H1 (cell line): ENCODE data around the gene MTAP. TPM values are rescaled to one million over a fixed set of nuclear protein-coding genes. Genes with fewer than 3 reads are reported as not detected.

ENCODE experiments used
- CTCF ChIA-PET: fragments of 300-600 bp; sonication (Branson Sonifier 250); formaldehyde crosslinking; loops from one replicate; lab custom pipeline; 2021; ENCODE audit not compliant: partially characterized antibody; lab: Charles Lee
- POLR2A ChIA-PET: fragments of 300-600 bp; sonication (Branson Sonifier 250); formaldehyde crosslinking; loops from one replicate; lab custom pipeline; 2021; ENCODE audit warnings: inconsistent platforms; ENCODE audit not compliant: partially characterized antibody; lab: Charles Lee
- DNase-seq, 2 experiments: peaks; one replicate each; pipeline versions ENCODE4 v3.0.0 to v3.0.0-alpha.2; 2010 to 2022; ENCODE audit warnings: low spot score in 2 of 2, low read depth in 1 of 2, mixed read lengths in 1 of 2
- FAIRE-seq: peaks from 2 replicates; lab custom pipeline; 2011; peaks lifted over from hg19 to GRCh38; lab: Jason Lieb, UNC
- H2AFZ ChIP-seq: 2 replicates; pipeline ENCODE4 v1.8.1; 2012; ENCODE audit warnings: low read length, inconsistent platforms
- H2AK5ac ChIP-seq: 2 replicates; pipeline ENCODE4 v1.6.1; 2013; ENCODE audit warnings: low read depth, low read length
- H2BK120ac ChIP-seq: replicated peaks from 2 replicates; pipeline ENCODE3; 2013; ENCODE audit warnings: low read depth, low read length, inconsistent platforms
- H2BK12ac ChIP-seq: 2 replicates; pipeline ENCODE4 v1.6.1; 2013; ENCODE audit warnings: low read depth, low read length
- H2BK15ac ChIP-seq: 2 replicates; pipeline ENCODE4 v1.6.1; 2013; ENCODE audit warnings: low read length
- H2BK20ac ChIP-seq: 2 replicates; pipeline ENCODE4 v1.6.1; 2013; ENCODE audit warnings: low read length
- H2BK5ac ChIP-seq: 2 replicates; pipeline ENCODE4 v1.6.1; 2013; ENCODE audit warnings: low read depth, low read length
- H3K14ac ChIP-seq: 2 replicates; pipeline ENCODE4 v1.6.1; 2013; ENCODE audit warnings: inconsistent platforms; ENCODE audit not compliant: insufficient read length
- H3K18ac ChIP-seq: 2 replicates; pipeline ENCODE4 v1.6.1; 2013; ENCODE audit warnings: low read length; ENCODE audit errors: extremely low read depth
- H3K23ac ChIP-seq: 2 replicates; pipeline ENCODE4 v1.6.1; 2013; ENCODE audit warnings: inconsistent platforms; ENCODE audit not compliant: insufficient read length
- H3K23me2 ChIP-seq: 2 replicates; pipeline ENCODE4 v1.6.1; 2013; ENCODE audit warnings: low read depth, low read length
- H3K27ac ChIP-seq: 2 replicates; pipeline ENCODE4 v1.6.1; 2011; ENCODE audit warnings: low read depth, low read length, inconsistent platforms
- H3K27me3 ChIP-seq, 4 experiments: replicated peaks in 1 of 4; 1 replicate in 1 of 4; 2 replicates in 3 of 4; pipeline versions ENCODE4 v1.6.1 to v1.8.1; 2011 to 2013; ENCODE audit warnings: low read length in 3 of 4, mild to moderate bottlenecking in 3 of 4, inconsistent platforms in 2 of 4, mixed read lengths in 2 of 4, moderate library complexity in 1 of 4; ENCODE audit not compliant: control insufficient read depth in 3 of 4, insufficient read depth in 3 of 4; ENCODE audit errors: extremely low read depth in 1 of 4
- H3K36me3 ChIP-seq, 4 experiments: 2 replicates each; pipeline versions ENCODE4 v1.6.1 to v1.8.1; 2011 to 2013; ENCODE audit warnings: mild to moderate bottlenecking in 4 of 4, low read length in 3 of 4, moderate library complexity in 2 of 4, control low read depth in 1 of 4, inconsistent platforms in 1 of 4; ENCODE audit not compliant: insufficient read depth in 4 of 4, control insufficient read depth in 2 of 4
- H3K4ac ChIP-seq: replicated peaks from 2 replicates; pipeline ENCODE3; 2013; ENCODE audit warnings: low read length, low read depth, mixed read lengths, inconsistent platforms; ENCODE audit not compliant: insufficient read length
- H3K4me1 ChIP-seq, 4 experiments: replicated peaks in 1 of 4; 1 replicate in 1 of 4; 2 replicates in 3 of 4; pipeline versions ENCODE4 v1.6.1 to v1.8.1; 2011 to 2013; ENCODE audit warnings: low read length in 3 of 4, inconsistent platforms in 2 of 4, mixed read lengths in 1 of 4; ENCODE audit not compliant: insufficient read depth in 4 of 4, control insufficient read depth in 3 of 4
- H3K4me2 ChIP-seq, 2 experiments: 2 replicates each; pipeline versions ENCODE4 v1.6.1 to v1.8.1; 2011 to 2013; ENCODE audit warnings: low read depth in 2 of 2, low read length in 2 of 2, control low read depth in 1 of 2, inconsistent platforms in 1 of 2, mild to moderate bottlenecking in 1 of 2; ENCODE audit not compliant: insufficient read depth in 1 of 2
- H3K4me3 ChIP-seq, 4 experiments: fragments of 200-600, 300-600 bp in 1 of 4; sonication (generic), shearing (Covaris generic), sonication (Bioruptor Twin) in 1 of 4; 2 replicates each; pipeline versions ENCODE4 v1.5.1 to v1.8.1; 2011 to 2016; ENCODE audit warnings: low read length in 4 of 4, low read depth in 3 of 4, control low read depth in 2 of 4, inconsistent platforms in 2 of 4, mild to moderate bottlenecking in 2 of 4, mixed read lengths in 1 of 4, moderate library complexity in 1 of 4; ENCODE audit not compliant: insufficient read depth in 2 of 4; ENCODE audit errors: extremely low read depth in 1 of 4
- H3K56ac ChIP-seq: replicated peaks from 2 replicates; pipeline ENCODE3; 2013; ENCODE audit warnings: low read depth, mild to moderate bottlenecking, mixed read lengths, low read length, inconsistent platforms; ENCODE audit not compliant: insufficient read length
- H3K79me1 ChIP-seq: 2 replicates; pipeline ENCODE4 v1.6.1; 2013; ENCODE audit warnings: low read depth, low read length, control low read depth
- H3K79me2 ChIP-seq, 2 experiments: 2 replicates each; pipeline versions ENCODE4 v1.6.1 to v1.8.1; 2012 to 2013; ENCODE audit warnings: low read length in 2 of 2, mild to moderate bottlenecking in 2 of 2, inconsistent platforms in 1 of 2; ENCODE audit not compliant: insufficient read depth in 2 of 2, control insufficient read depth in 1 of 2
- H3K9ac ChIP-seq, 4 experiments: replicated peaks in 1 of 4; 1 replicate in 1 of 4; 2 replicates in 3 of 4; pipeline versions ENCODE4 v1.6.1 to v1.8.1; 2011 to 2013; ENCODE audit warnings: low read depth in 3 of 4, low read length in 3 of 4, control low read depth in 2 of 4, mild to moderate bottlenecking in 2 of 4, moderate library complexity in 2 of 4, inconsistent platforms in 1 of 4; ENCODE audit errors: extremely low read depth in 1 of 4
- H3K9me3 ChIP-seq, 2 experiments: 2 replicates each; pipeline versions ENCODE4 v1.6.1 to v1.8.1; 2012 to 2013; ENCODE audit warnings: mild to moderate bottlenecking in 2 of 2, moderate library complexity in 2 of 2, control low read depth in 1 of 2, inconsistent platforms in 1 of 2, low read depth in 1 of 2, low read length in 1 of 2, mixed read lengths in 1 of 2; ENCODE audit not compliant: insufficient read depth in 2 of 2
- H4K20me1 ChIP-seq, 2 experiments: replicated peaks in 1 of 2; 2 replicates each; pipeline versions ENCODE3 to v1.8.1; 2011 to 2013; ENCODE audit warnings: inconsistent platforms in 2 of 2, low read length in 2 of 2, mild to moderate bottlenecking in 1 of 2; ENCODE audit not compliant: insufficient read depth in 2 of 2, control insufficient read depth in 1 of 2
- H4K5ac ChIP-seq: 2 replicates; pipeline ENCODE4 v1.6.1; 2013; ENCODE audit warnings: low read length, low read depth, mixed read lengths, inconsistent platforms; ENCODE audit not compliant: insufficient read length
- H4K8ac ChIP-seq: 2 replicates; pipeline ENCODE4 v1.8.0; 2013; ENCODE audit warnings: mild to moderate bottlenecking, moderate library complexity, low read length, inconsistent platforms; ENCODE audit not compliant: insufficient read depth; ENCODE audit errors: extremely low read depth
- H4K91ac ChIP-seq: replicated peaks from 2 replicates; pipeline ENCODE3; 2013; ENCODE audit warnings: low read length, mixed read lengths, inconsistent platforms; ENCODE audit not compliant: insufficient read length
- CTCF ChIP-seq, 3 experiments: IDR thresholded peaks; 1 replicate in 2 of 3; 2 replicates in 1 of 3; pipeline versions ENCODE4 v1.5.1 to v1.6.1; 2011; ENCODE audit warnings: low read length in 3 of 3, mild to moderate bottlenecking in 3 of 3, inconsistent platforms in 2 of 3, low read depth in 1 of 3, moderate library complexity in 1 of 3; ENCODE audit not compliant: insufficient read depth in 1 of 3; ENCODE audit errors: control extremely low read depth in 1 of 3
- MAFK ChIP-seq: IDR thresholded peaks from 2 replicates; pipeline ENCODE4 v1.6.1; 2012; ENCODE audit warnings: low read depth, mild to moderate bottlenecking, improper control_type of control experiment, low read length
- POLR2A ChIP-seq, 2 experiments: IDR thresholded peaks; 1 replicate in 1 of 2; 2 replicates in 1 of 2; pipeline ENCODE4 v1.6.1; 2011; ENCODE audit warnings: low read depth in 2 of 2, low read length in 2 of 2, mild to moderate bottlenecking in 2 of 2; ENCODE audit errors: control extremely low read depth in 1 of 2
- POLR2AphosphoS5 ChIP-seq: IDR thresholded peaks from 2 replicates; pipeline ENCODE4 v1.6.1; 2011; ENCODE audit warnings: low read depth, low read length
- RAD21 ChIP-seq, 2 experiments: IDR thresholded peaks in 1 of 2; conservative IDR thresholded peaks in 1 of 2; 2 replicates each; pipeline ENCODE4 v1.6.1; 2011; ENCODE audit warnings: low read depth in 2 of 2, low read length in 2 of 2, improper control_type of control experiment in 1 of 2, inconsistent platforms in 1 of 2, mild to moderate bottlenecking in 1 of 2, moderate library complexity in 1 of 2
- WGBS, 2 experiments: shearing (Covaris generic) in 1 of 2; methylation state at CpG; one replicate each; pipeline versions ENCODE4 v1.1.6 to v1.1.7; 2013 to 2015; ENCODE audit warnings: low lambda C conversion rate in 2 of 2, mixed read lengths in 2 of 2, inconsistent platforms in 1 of 2, low coverage in 1 of 2, missing lambda C conversion rate in 1 of 2; ENCODE audit not compliant: insufficient replicate concordance in 2 of 2, insufficient coverage in 1 of 2, insufficient read length in 1 of 2; ENCODE audit errors: extremely low coverage in 1 of 2, missing lambda C conversion rate in 1 of 2; 5-methylcytosine and 5-hydroxymethylcytosine counted together
- polyA plus RNA-seq, 7 experiments: library from polyadenylated mRNA; depleted of rRNA in 3 of 7; stranded (reverse) in 5 of 7; unstranded in 2 of 7; fragments of >200 nt in 5 of 7; fragments of 200-250 nt in 2 of 7; gene quantifications; 1 replicate in 5 of 7; 2 replicates in 1 of 7; 4 replicates in 1 of 7; pipeline versions ENCODE4 v1.2.1 to v1.2.3, GENCODE V29; 2011 to 2013; ENCODE audit warnings: missing spikeins in 2 of 7, mixed read lengths in 2 of 7
- total RNA-seq: library from RNA; stranded (reverse); fragmentation: NEBNext Ultra II Directional; extraction: Animal tissue kit (Norgen Biotek cat#: 25700); gene quantifications from 2 replicates; pipeline ENCODE4 v1.2.1, GENCODE V29; 2021
- TF ChIP-seq, protein P1 (sequence below): IDR thresholded peaks from 2 replicates; pipeline ENCODE4 v1.6.1; 2011; ENCODE audit warnings: low read length, improper control_type of control experiment

MTAP gene
- total and polyA plus RNA-seq, 2 of the 8 experiments (the other 6 are each of a cell fraction or from before 2014, with no cell fraction given) = 16.4 to 100 TPM

DNA sequence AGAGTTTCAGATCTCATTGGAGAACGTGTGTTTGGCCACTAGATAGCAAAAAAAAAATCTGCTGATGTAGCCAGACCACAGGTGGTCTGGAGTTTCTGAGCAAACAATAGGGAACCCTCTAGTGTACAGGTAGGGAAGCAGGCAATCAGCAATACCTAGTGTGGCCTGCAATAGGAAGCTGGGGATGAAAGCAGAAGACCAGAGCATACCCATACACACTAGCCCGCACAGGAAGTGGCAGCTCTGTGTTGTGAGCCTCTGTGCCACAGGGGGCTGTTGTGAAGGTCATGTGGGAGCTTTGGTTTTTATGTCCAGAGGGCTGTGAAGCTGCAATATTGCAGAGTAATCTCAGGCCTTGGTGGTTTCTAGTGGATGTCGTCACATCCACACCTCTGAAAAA, 81.2 kb downstream of the MTAP start:
- no peak overlapping the region for H2BK15ac ChIP-seq
- no peaks in the 10 kb centered on the region; a peak in 1 of 4 replicates for H3K9me3 ChIP-seq
- H3K79me1 ChIP-seq = no peaks in the 10 kb centered on the region; the same call in 1 of the 2 replicates
- TF ChIP-seq CTCF (IDR thresholded peaks at IDR 0.05; ENCODE audit: control extremely low read depth in 1 of 3, insufficient read depth in 1 of 3, low read depth in 1 of 3, low read length in 3 of 3) (peak in 2 of 3 experiments; percentile 19 to 38; a peak in 3 of 4 replicates), RAD21 (IDR thresholded peaks at IDR 0.05 in 1 of 2, conservative IDR thresholded peaks at IDR 0.05 in 1 of 2; ENCODE audit: low read depth in 2 of 2, low read length in 2 of 2) (peak in 1 of 2 experiments; percentile 26; a peak in 2 of 4 replicates), MAFK (peak; percentile 64), POLR2A (IDR thresholded peaks at IDR 0.05; ENCODE audit: control extremely low read depth in 1 of 2, low read depth in 2 of 2, low read length in 2 of 2) (no peak), POLR2AphosphoS5 (peak; percentile 35; the same call in 1 of the 2 replicates)
- TF ChIP-seq, protein P1, sequence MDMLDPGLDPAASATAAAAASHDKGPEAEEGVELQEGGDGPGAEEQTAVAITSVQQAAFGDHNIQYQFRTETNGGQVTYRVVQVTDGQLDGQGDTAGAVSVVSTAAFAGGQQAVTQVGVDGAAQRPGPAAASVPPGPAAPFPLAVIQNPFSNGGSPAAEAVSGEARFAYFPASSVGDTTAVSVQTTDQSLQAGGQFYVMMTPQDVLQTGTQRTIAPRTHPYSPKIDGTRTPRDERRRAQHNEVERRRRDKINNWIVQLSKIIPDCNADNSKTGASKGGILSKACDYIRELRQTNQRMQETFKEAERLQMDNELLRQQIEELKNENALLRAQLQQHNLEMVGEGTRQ = no peak
- no peak overlapping the region for H3K18ac ChIP-seq
- H3K14ac ChIP-seq = no peak overlapping the region
- no peak overlapping the region for H2BK20ac ChIP-seq
- H3K4ac ChIP-seq = no peak overlapping the region
- no peak overlapping the region for H2BK120ac ChIP-seq
- H2AFZ ChIP-seq = no peak overlapping the region
- CTCF ChIA-PET = interaction anchor here (0.7 to 1.5 kb wide), 7 partner anchors 16 to 185 kb away, joined by 3 to 5 read pairs (median 4); no protein-coding TSS in a partner anchor
- H3K27me3 ChIP-seq = no peaks in the 10 kb centered on the region
- no peak overlapping the region for H2BK12ac ChIP-seq
- 82% methylated on average over 3 of the region's 3 CpGs; no CpG with 5 or more reads in 1 of the 2 experiments for WGBS, 2 experiments
- DNase-seq (no peak), FAIRE-seq (no peak)
- H4K5ac ChIP-seq = no peak overlapping the region
- POLR2A ChIA-PET = interaction anchor here (1.1 to 1.4 kb wide), 3 partner anchors 10 to 18 kb away, joined by 3 to 4 read pairs (median 3); no protein-coding TSS in a partner anchor
- H3K27ac ChIP-seq = no peak overlapping the region
- H3K4me3 ChIP-seq = no peak overlapping the region
- H3K79me2 ChIP-seq = no peaks in the 10 kb centered on the region
- H3K9ac ChIP-seq = no peak overlapping the region
- H4K20me1 ChIP-seq = no peaks in the 10 kb centered on the region
- H3K23me2 ChIP-seq = no peaks in the 10 kb centered on the region; the same call in 1 of the 2 replicates
- H2AK5ac ChIP-seq = no peak overlapping the region
- H4K8ac ChIP-seq = no peak overlapping the region; the same call in 1 of the 2 replicates
- no peaks in the 10 kb centered on the region; a peak in 2 of 8 replicates for H3K36me3 ChIP-seq
- H3K4me1 ChIP-seq = peaks cover 0 to 4% (median 0%) of the 10 kb centered on the region in 4 experiments; a peak in 1 of 7 replicates
- H2BK5ac ChIP-seq = no peak overlapping the region
- H3K56ac ChIP-seq = no peak overlapping the region
- no peak overlapping the region for H3K23ac ChIP-seq
- H4K91ac ChIP-seq = no peak overlapping the region
- no peak overlapping the region; a peak in 1 of 4 replicates for H3K4me2 ChIP-seq
